H1 (cell line): ENCODE results near the gene ARSB. TPM values are rescaled to one million over a fixed set of nuclear protein-coding genes. Genes with fewer than 3 reads are reported as not detected.

Experiments
- CTCF ChIA-PET: fragments of 300-600 bp; sonication (Branson Sonifier 250); formaldehyde crosslinking; loops from one replicate; lab custom pipeline; 2021; ENCODE audit not compliant: partially characterized antibody; lab: Charles Lee
- POLR2A ChIA-PET: fragments of 300-600 bp; sonication (Branson Sonifier 250); formaldehyde crosslinking; loops from one replicate; lab custom pipeline; 2021; ENCODE audit warnings: inconsistent platforms; ENCODE audit not compliant: partially characterized antibody; lab: Charles Lee
- DNase-seq, 2 experiments: peaks; one replicate each; pipeline versions ENCODE4 v3.0.0 to v3.0.0-alpha.2; 2010 to 2022; ENCODE audit warnings: low spot score in 2 of 2, low read depth in 1 of 2, mixed read lengths in 1 of 2
- FAIRE-seq: peaks from 2 replicates; lab custom pipeline; 2011; peaks lifted over from hg19 to GRCh38; lab: Jason Lieb, UNC
- H2AFZ ChIP-seq: 2 replicates; pipeline ENCODE4 v1.8.1; 2012; ENCODE audit warnings: low read length, inconsistent platforms
- H2AK5ac ChIP-seq: 2 replicates; pipeline ENCODE4 v1.6.1; 2013; ENCODE audit warnings: low read depth, low read length
- H2BK120ac ChIP-seq: replicated peaks from 2 replicates; pipeline ENCODE3; 2013; ENCODE audit warnings: low read depth, low read length, inconsistent platforms
- H2BK12ac ChIP-seq: 2 replicates; pipeline ENCODE4 v1.6.1; 2013; ENCODE audit warnings: low read depth, low read length
- H2BK15ac ChIP-seq: 2 replicates; pipeline ENCODE4 v1.6.1; 2013; ENCODE audit warnings: low read length
- H2BK20ac ChIP-seq: 2 replicates; pipeline ENCODE4 v1.6.1; 2013; ENCODE audit warnings: low read length
- H2BK5ac ChIP-seq: 2 replicates; pipeline ENCODE4 v1.6.1; 2013; ENCODE audit warnings: low read depth, low read length
- H3K14ac ChIP-seq: 2 replicates; pipeline ENCODE4 v1.6.1; 2013; ENCODE audit warnings: inconsistent platforms; ENCODE audit not compliant: insufficient read length
- H3K18ac ChIP-seq: 2 replicates; pipeline ENCODE4 v1.6.1; 2013; ENCODE audit warnings: low read length; ENCODE audit errors: extremely low read depth
- H3K23ac ChIP-seq: 2 replicates; pipeline ENCODE4 v1.6.1; 2013; ENCODE audit warnings: inconsistent platforms; ENCODE audit not compliant: insufficient read length
- H3K23me2 ChIP-seq: 2 replicates; pipeline ENCODE4 v1.6.1; 2013; ENCODE audit warnings: low read depth, low read length
- H3K27ac ChIP-seq: 2 replicates; pipeline ENCODE4 v1.6.1; 2011; ENCODE audit warnings: low read depth, low read length, inconsistent platforms
- H3K27me3 ChIP-seq, 4 experiments: replicated peaks in 1 of 4; 1 replicate in 1 of 4; 2 replicates in 3 of 4; pipeline versions ENCODE4 v1.6.1 to v1.8.1; 2011 to 2013; ENCODE audit warnings: low read length in 3 of 4, mild to moderate bottlenecking in 3 of 4, inconsistent platforms in 2 of 4, mixed read lengths in 2 of 4, moderate library complexity in 1 of 4; ENCODE audit not compliant: control insufficient read depth in 3 of 4, insufficient read depth in 3 of 4; ENCODE audit errors: extremely low read depth in 1 of 4
- H3K36me3 ChIP-seq, 4 experiments: 2 replicates each; pipeline versions ENCODE4 v1.6.1 to v1.8.1; 2011 to 2013; ENCODE audit warnings: mild to moderate bottlenecking in 4 of 4, low read length in 3 of 4, moderate library complexity in 2 of 4, control low read depth in 1 of 4, inconsistent platforms in 1 of 4; ENCODE audit not compliant: insufficient read depth in 4 of 4, control insufficient read depth in 2 of 4
- H3K4ac ChIP-seq: replicated peaks from 2 replicates; pipeline ENCODE3; 2013; ENCODE audit warnings: low read length, low read depth, mixed read lengths, inconsistent platforms; ENCODE audit not compliant: insufficient read length
- H3K4me1 ChIP-seq, 4 experiments: replicated peaks in 1 of 4; 1 replicate in 1 of 4; 2 replicates in 3 of 4; pipeline versions ENCODE4 v1.6.1 to v1.8.1; 2011 to 2013; ENCODE audit warnings: low read length in 3 of 4, inconsistent platforms in 2 of 4, mixed read lengths in 1 of 4; ENCODE audit not compliant: insufficient read depth in 4 of 4, control insufficient read depth in 3 of 4
- H3K4me2 ChIP-seq, 2 experiments: 2 replicates each; pipeline versions ENCODE4 v1.6.1 to v1.8.1; 2011 to 2013; ENCODE audit warnings: low read depth in 2 of 2, low read length in 2 of 2, control low read depth in 1 of 2, inconsistent platforms in 1 of 2, mild to moderate bottlenecking in 1 of 2; ENCODE audit not compliant: insufficient read depth in 1 of 2
- H3K4me3 ChIP-seq, 4 experiments: fragments of 200-600, 300-600 bp in 1 of 4; sonication (generic), shearing (Covaris generic), sonication (Bioruptor Twin) in 1 of 4; 2 replicates each; pipeline versions ENCODE4 v1.5.1 to v1.8.1; 2011 to 2016; ENCODE audit warnings: low read length in 4 of 4, low read depth in 3 of 4, control low read depth in 2 of 4, inconsistent platforms in 2 of 4, mild to moderate bottlenecking in 2 of 4, mixed read lengths in 1 of 4, moderate library complexity in 1 of 4; ENCODE audit not compliant: insufficient read depth in 2 of 4; ENCODE audit errors: extremely low read depth in 1 of 4
- H3K56ac ChIP-seq: replicated peaks from 2 replicates; pipeline ENCODE3; 2013; ENCODE audit warnings: low read depth, mild to moderate bottlenecking, mixed read lengths, low read length, inconsistent platforms; ENCODE audit not compliant: insufficient read length
- H3K79me1 ChIP-seq: 2 replicates; pipeline ENCODE4 v1.6.1; 2013; ENCODE audit warnings: low read depth, low read length, control low read depth
- H3K79me2 ChIP-seq, 2 experiments: 2 replicates each; pipeline versions ENCODE4 v1.6.1 to v1.8.1; 2012 to 2013; ENCODE audit warnings: low read length in 2 of 2, mild to moderate bottlenecking in 2 of 2, inconsistent platforms in 1 of 2; ENCODE audit not compliant: insufficient read depth in 2 of 2, control insufficient read depth in 1 of 2
- H3K9ac ChIP-seq, 4 experiments: replicated peaks in 1 of 4; 1 replicate in 1 of 4; 2 replicates in 3 of 4; pipeline versions ENCODE4 v1.6.1 to v1.8.1; 2011 to 2013; ENCODE audit warnings: low read depth in 3 of 4, low read length in 3 of 4, control low read depth in 2 of 4, mild to moderate bottlenecking in 2 of 4, moderate library complexity in 2 of 4, inconsistent platforms in 1 of 4; ENCODE audit errors: extremely low read depth in 1 of 4
- H3K9me3 ChIP-seq, 2 experiments: 2 replicates each; pipeline versions ENCODE4 v1.6.1 to v1.8.1; 2012 to 2013; ENCODE audit warnings: mild to moderate bottlenecking in 2 of 2, moderate library complexity in 2 of 2, control low read depth in 1 of 2, inconsistent platforms in 1 of 2, low read depth in 1 of 2, low read length in 1 of 2, mixed read lengths in 1 of 2; ENCODE audit not compliant: insufficient read depth in 2 of 2
- H4K20me1 ChIP-seq, 2 experiments: replicated peaks in 1 of 2; 2 replicates each; pipeline versions ENCODE3 to v1.8.1; 2011 to 2013; ENCODE audit warnings: inconsistent platforms in 2 of 2, low read length in 2 of 2, mild to moderate bottlenecking in 1 of 2; ENCODE audit not compliant: insufficient read depth in 2 of 2, control insufficient read depth in 1 of 2
- H4K5ac ChIP-seq: 2 replicates; pipeline ENCODE4 v1.6.1; 2013; ENCODE audit warnings: low read length, low read depth, mixed read lengths, inconsistent platforms; ENCODE audit not compliant: insufficient read length
- H4K8ac ChIP-seq: 2 replicates; pipeline ENCODE4 v1.8.0; 2013; ENCODE audit warnings: mild to moderate bottlenecking, moderate library complexity, low read length, inconsistent platforms; ENCODE audit not compliant: insufficient read depth; ENCODE audit errors: extremely low read depth
- H4K91ac ChIP-seq: replicated peaks from 2 replicates; pipeline ENCODE3; 2013; ENCODE audit warnings: low read length, mixed read lengths, inconsistent platforms; ENCODE audit not compliant: insufficient read length
- KDM5A ChIP-seq: fragments of 200-600 bp; IDR thresholded peaks from 2 replicates; pipeline ENCODE4 v1.7.1; 2012; ENCODE audit warnings: mild to moderate bottlenecking, low read length, inconsistent platforms, mixed read lengths
- SIN3A ChIP-seq, 2 experiments: IDR thresholded peaks in 1 of 2; conservative IDR thresholded peaks in 1 of 2; 2 replicates each; pipeline ENCODE4 v1.6.1; 2011 to 2012; ENCODE audit warnings: low read length in 2 of 2, improper control_type of control experiment in 1 of 2, low read depth in 1 of 2, mild to moderate bottlenecking in 1 of 2
- USF2 ChIP-seq: IDR thresholded peaks from 2 replicates; pipeline ENCODE4 v1.6.1; 2011; ENCODE audit warnings: low read length, improper control_type of control experiment
- WGBS, 2 experiments: shearing (Covaris generic) in 1 of 2; methylation state at CpG; one replicate each; pipeline versions ENCODE4 v1.1.6 to v1.1.7; 2013 to 2015; ENCODE audit warnings: low lambda C conversion rate in 2 of 2, mixed read lengths in 2 of 2, inconsistent platforms in 1 of 2, low coverage in 1 of 2, missing lambda C conversion rate in 1 of 2; ENCODE audit not compliant: insufficient replicate concordance in 2 of 2, insufficient coverage in 1 of 2, insufficient read length in 1 of 2; ENCODE audit errors: extremely low coverage in 1 of 2, missing lambda C conversion rate in 1 of 2; 5-methylcytosine and 5-hydroxymethylcytosine counted together
- polyA plus RNA-seq, 7 experiments: library from polyadenylated mRNA; depleted of rRNA in 3 of 7; stranded (reverse) in 5 of 7; unstranded in 2 of 7; fragments of >200 nt in 5 of 7; fragments of 200-250 nt in 2 of 7; gene quantifications; 1 replicate in 5 of 7; 2 replicates in 1 of 7; 4 replicates in 1 of 7; pipeline versions ENCODE4 v1.2.1 to v1.2.3, GENCODE V29; 2011 to 2013; ENCODE audit warnings: missing spikeins in 2 of 7, mixed read lengths in 2 of 7
- total RNA-seq: library from RNA; stranded (reverse); fragmentation: NEBNext Ultra II Directional; extraction: Animal tissue kit (Norgen Biotek cat#: 25700); gene quantifications from 2 replicates; pipeline ENCODE4 v1.2.1, GENCODE V29; 2021

ARSB gene
- total and polyA plus RNA-seq, 2 of the 8 experiments (the other 6 are each of a cell fraction or from before 2014, with no cell fraction given) = 6.4 to 13.9 TPM

- CTCF ChIA-PET = interaction anchor here (0.6 to 5.3 kb wide), 4 partner anchors 8 to 605 kb away, joined by 3 to 41 read pairs (median 14); no protein-coding TSS in a partner anchor
Measured at GRCh38 chr5:78889369-78890140, 95.6 kb downstream of the ARSB start.

More at GRCh38 chr5:78889369-78890140, 95.6 kb downstream of the ARSB start:
- Histone ChIP-seq H4K5ac (no peak overlapping the region), H3K27ac (no peak overlapping the region), H3K79me1 (no peaks in the 10 kb centered on the region), H3K9me3 (no peaks in the 10 kb centered on the region), H3K4ac (no peak overlapping the region), H3K36me3 (no peaks in the 10 kb centered on the region), H3K14ac (no peak overlapping the region), H2BK12ac (no peak overlapping the region), H2BK5ac (no peak overlapping the region), H3K23ac (no peak overlapping the region), H3K23me2 (no peaks in the 10 kb centered on the region), H4K91ac (no peak overlapping the region), H3K27me3 (no peaks in the 10 kb centered on the region), H2BK20ac (no peak overlapping the region), H3K56ac (no peak overlapping the region), H3K79me2 (no peaks in the 10 kb centered on the region), H3K4me1 (peaks cover 0 to 7% (median 1%) of the 10 kb centered on the region in 4 experiments; a peak in 1 of 7 replicates), H3K4me3 (no peak overlapping the region), H2BK120ac (no peak overlapping the region), H2AK5ac (no peak overlapping the region)
- FAIRE-seq (no peak), DNase-seq (no peak)
- 87% methylated on average over 6 of the region's 6 CpGs; no CpG with 5 or more reads in 1 of the 2 experiments for WGBS, 2 experiments
- TF ChIP-seq USF2 (no peak), SIN3A (conservative IDR thresholded peaks at IDR 0.05 in 1 of 2, IDR thresholded peaks at IDR 0.05 in 1 of 2; ENCODE audit: low read depth in 1 of 2, low read length in 2 of 2) (no peak), KDM5A (no peak)
- TF ChIP-seq, all 59 proteins: peak for 0
- Histone ChIP-seq H3K4me2 (no peak overlapping the region), H3K18ac (no peak overlapping the region), H2BK15ac (no peak overlapping the region), H3K9ac (no peak overlapping the region), H4K20me1 (no peaks in the 10 kb centered on the region), H2AFZ (no peak overlapping the region), H4K8ac (no peak overlapping the region)
- POLR2A ChIA-PET = no interaction called here
